ENCODE results near the gene CLDN6. TPM values are rescaled to one million over a fixed set of nuclear protein-coding genes. Genes with fewer than 3 reads are reported as not detected.

The CLDN6 gene
- total and polyA plus RNA-seq, 2 of the 13 experiments (the other 11 are each of a cell fraction or from before 2014, with no cell fraction given), result 5.9 to 7.6 TPM

GRCh38 chr16:2980227-2981176, 37.5 kb downstream of the CLDN6 start, which contains the start of gene PKMYT1 (continued):
- TF ChIP-seq POLR2AphosphoS5 (IDR thresholded peaks at IDR 0.05; ENCODE audit: low read depth, low read length) (peak; percentile 81), IKZF1 (IDR thresholded peaks at IDR 0.05) (no peak), KAT2B (IDR thresholded peaks at IDR 0.05; ENCODE audit: borderline replicate concordance, low read depth, low read length) (no peak), PATZ1 (CRISPR knock-in tag; IDR thresholded peaks at IDR 0.05) (peak; percentile 42; the same call in 1 of the 2 replicates), U2AF1 (optimal IDR thresholded peaks at IDR 0.05; ENCODE audit: low read depth, low read length) (no peak), ZNF263 (CRISPR knock-in tag; IDR thresholded peaks at IDR 0.05) (peak; percentile 67; the same call in 1 of the 2 replicates), ZBED4 (CRISPR knock-in tag; IDR thresholded peaks at IDR 0.05; ENCODE audit: borderline replicate concordance) (peak; percentile 65), NFKB2 (CRISPR knock-in tag; IDR thresholded peaks at IDR 0.05; ENCODE audit: borderline replicate concordance) (peak; percentile 61; the same call in 1 of the 2 replicates), NFE2L2 (IDR thresholded peaks at IDR 0.05; ENCODE audit: low read length) (no peak), MLXIP (CRISPR knock-in tag; IDR thresholded peaks at IDR 0.05; ENCODE audit: borderline replicate concordance) (no peak), ZNF335 (CRISPR knock-in tag; IDR thresholded peaks at IDR 0.05) (peak; percentile 35; the same call in 1 of the 2 replicates), ZNF264 (CRISPR knock-in tag; IDR thresholded peaks at IDR 0.05) (no peak), ZBTB7A (CRISPR knock-in tag; IDR thresholded peaks at IDR 0.05) (peak; percentile 77; the same call in 1 of the 2 replicates), NFAT5 (CRISPR knock-in tag; IDR thresholded peaks at IDR 0.05) (no peak)
